Mesendoderm (in vitro differentiated cells): ENCODE results near the gene INSL3.

ENCODE experiments used
- DNase-seq: peaks from one replicate; pipeline ENCODE4 v3.0.0; 2013
- H2AK5ac ChIP-seq: 2 replicates; pipeline ENCODE4 v1.6.1; 2013; ENCODE audit warnings: low read length, inconsistent platforms
- H2BK120ac ChIP-seq: 2 replicates; pipeline ENCODE4 v1.6.1; 2013; ENCODE audit warnings: low read depth, mild to moderate bottlenecking, low read length, moderate library complexity, mixed read lengths
- H2BK15ac ChIP-seq: replicated peaks from 2 replicates; pipeline ENCODE4 v1.6.1; 2013; ENCODE audit warnings: low read depth, mild to moderate bottlenecking, moderate library complexity
- H2BK5ac ChIP-seq: 2 replicates; pipeline ENCODE4 v1.6.1; 2013; ENCODE audit warnings: low read length, inconsistent platforms
- H3K18ac ChIP-seq: 2 replicates; pipeline ENCODE4 v1.6.1; 2013; ENCODE audit warnings: mild to moderate bottlenecking, low read length, mixed read lengths
- H3K23ac ChIP-seq: one replicate; pipeline ENCODE4 v1.6.1; 2013; ENCODE audit warnings: low read length
- H3K27ac ChIP-seq: 2 replicates; pipeline ENCODE4 v1.5.1; 2013; ENCODE audit warnings: low read depth, mild to moderate bottlenecking, inconsistent platforms, low read length, moderate library complexity
- H3K27me3 ChIP-seq: 2 replicates; pipeline ENCODE4 v1.6.1; 2013; ENCODE audit warnings: low read length, control low read depth, mild to moderate bottlenecking, inconsistent platforms; ENCODE audit not compliant: insufficient read depth, poor library complexity
- H3K36me3 ChIP-seq: 2 replicates; pipeline ENCODE4 v1.6.1; 2013; ENCODE audit warnings: low read length, inconsistent platforms; ENCODE audit not compliant: control insufficient read depth, insufficient read depth
- H3K4ac ChIP-seq: one replicate; pipeline ENCODE4 v1.6.1; 2013; ENCODE audit warnings: low read depth, mild to moderate bottlenecking, low read length, moderate library complexity
- H3K4me1 ChIP-seq: 2 replicates; pipeline ENCODE4 v1.6.1; 2013; ENCODE audit warnings: low read depth, low read length, inconsistent platforms; ENCODE audit not compliant: control insufficient read depth
- H3K4me2 ChIP-seq: 2 replicates; pipeline ENCODE4 v1.6.1; 2013; ENCODE audit warnings: low read length
- H3K4me3 ChIP-seq: 2 replicates; pipeline ENCODE4 v1.5.1; 2013; ENCODE audit warnings: mild to moderate bottlenecking, low read length
- H3K56ac ChIP-seq: one replicate; pipeline ENCODE4 v1.6.1; 2013; ENCODE audit warnings: low read length
- H3K79me1 ChIP-seq: 2 replicates; pipeline ENCODE4 v1.6.1; 2013; ENCODE audit warnings: low read length, inconsistent platforms
- H3K79me2 ChIP-seq: 2 replicates; pipeline ENCODE4 v1.6.1; 2013; ENCODE audit warnings: mild to moderate bottlenecking, low read length; ENCODE audit not compliant: control insufficient read depth, insufficient read depth
- H3K9ac ChIP-seq: 2 replicates; pipeline ENCODE4 v1.6.1; 2013; ENCODE audit warnings: low read length, inconsistent platforms
- H4K5ac ChIP-seq: one replicate; pipeline ENCODE4 v1.6.1; 2013; ENCODE audit warnings: low read length
- H4K8ac ChIP-seq: one replicate; pipeline ENCODE4 v1.6.1; 2013; ENCODE audit warnings: low read depth, mild to moderate bottlenecking, control low read depth, low read length, moderate library complexity
- whole genome bisulfite sequencing: extraction: QIAGEN DNeasy Blood & Tissue Kit; methylation state at CpG from one replicate; pipeline ENCODE4 v1.1.7; 2013; ENCODE audit warnings: low lambda C conversion rate, missing lambda C conversion rate; ENCODE audit not compliant: insufficient coverage; ENCODE audit errors: extremely low coverage; 5-methylcytosine and 5-hydroxymethylcytosine counted together

The INSL3 gene

DNA sequence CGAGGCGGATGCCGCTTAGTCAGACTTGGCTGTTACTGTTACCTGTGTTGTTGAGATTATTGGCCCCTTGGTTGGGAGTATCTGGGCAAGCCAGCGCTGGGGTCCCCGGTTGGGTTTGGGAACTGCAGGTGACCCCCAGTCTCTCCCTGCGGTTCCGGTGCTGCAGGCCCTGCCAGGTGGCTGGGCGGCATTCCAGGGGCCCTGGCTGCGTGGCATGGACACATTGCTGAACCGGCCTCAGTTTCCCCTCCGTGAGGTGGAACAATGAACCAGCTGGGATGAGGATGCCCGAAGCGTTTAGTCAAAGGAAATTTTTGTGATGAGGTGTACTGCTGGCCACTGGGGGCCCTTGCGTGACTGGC is 25.8 kb downstream of the INSL3 start:
- no peak overlapping the region for H2BK120ac ChIP-seq
- H3K27me3 ChIP-seq: no peaks in the 10 kb centered on the region
- H3K4me2 ChIP-seq: peak overlapping the region; percentile 71
- no peaks in the 10 kb centered on the region for H3K79me1 ChIP-seq
- no peak overlapping the region for H4K5ac ChIP-seq
- H3K4ac ChIP-seq: no peak overlapping the region
- H3K27ac ChIP-seq: no peak overlapping the region
- no peak for DNase-seq
- H3K4me3 ChIP-seq: no peak overlapping the region
- no peak overlapping the region for H3K18ac ChIP-seq
- no peaks in the 10 kb centered on the region for H3K79me2 ChIP-seq
- H3K36me3 ChIP-seq: no peaks in the 10 kb centered on the region
- H2AK5ac ChIP-seq: no peak overlapping the region
- H3K56ac ChIP-seq: peak overlapping the region; percentile 81
- no peak overlapping the region for H2BK5ac ChIP-seq
- H3K4me1 ChIP-seq: no peaks in the 10 kb centered on the region
- H2BK15ac ChIP-seq: no peak overlapping the region
- H3K9ac ChIP-seq: peak overlapping the region; percentile 67
- H4K8ac ChIP-seq: no peak overlapping the region
- no peak overlapping the region for H3K23ac ChIP-seq
- no CpG with 5 or more reads among the region's 14 CpGs for WGBS

DNA sequence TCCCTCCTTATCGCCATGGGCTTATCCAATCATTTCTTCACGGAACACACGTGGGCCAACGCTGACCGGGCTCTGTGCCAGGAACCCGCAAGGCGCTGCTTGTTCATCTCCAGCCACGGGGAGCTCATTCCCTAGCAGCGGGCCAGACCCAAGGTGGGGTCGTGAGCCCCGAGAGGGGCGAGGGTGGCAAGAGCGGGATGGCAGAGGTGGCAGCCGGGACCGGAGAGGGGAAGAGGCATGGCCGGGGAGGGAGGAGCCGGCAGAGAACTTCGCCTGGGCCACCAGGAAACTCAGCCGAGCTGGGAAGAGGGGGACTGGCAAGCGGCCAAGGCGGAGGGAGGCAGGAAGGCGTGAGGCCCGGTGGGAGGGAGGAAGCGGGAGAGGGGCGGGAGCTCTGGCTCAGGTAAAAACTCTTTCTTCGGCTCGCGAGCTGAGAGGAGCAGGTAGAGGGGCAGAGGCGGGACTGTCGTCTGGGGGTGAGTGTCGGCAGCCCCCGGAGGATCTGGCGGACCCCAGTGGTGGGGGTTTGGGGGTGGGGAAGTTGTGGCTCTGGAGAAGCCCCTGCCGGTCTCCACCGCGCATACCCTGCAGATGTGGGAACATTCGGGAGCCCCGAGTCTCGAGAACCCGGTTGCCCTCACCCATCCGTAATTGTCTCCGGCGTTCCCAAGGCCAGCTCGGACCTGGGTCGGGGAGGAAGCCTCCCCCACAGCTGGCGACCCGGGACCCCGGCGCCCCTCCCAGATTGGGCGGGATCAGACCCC is 26.4 kb downstream of the INSL3 start, which contains the start of gene B3GNT3:
Gene B3GNT3 (plus strand): TSS at position 408 of the 764 bp plus-strand sequence. CDS start 12,670 bp downstream, outside the sequence.
- Histone ChIP-seq H3K79me1 (no peaks in the 10 kb centered on the region), H3K9ac (peak within 1 kb of the TSS; percentile 67), H3K27me3 (no peaks in the 10 kb centered on the region), H3K4me2 (peak within 1 kb of the TSS; percentile 71), H3K18ac (no peak within 1 kb of the TSS), H3K56ac (peak within 1 kb of the TSS; percentile 81), H2AK5ac (no peak within 1 kb of the TSS), H3K23ac (no peak within 1 kb of the TSS), H3K4me1 (no peaks in the 10 kb centered on the region), H3K4me3 (peak within 1 kb of the TSS; percentile 36), H2BK120ac (no peak within 1 kb of the TSS), H4K5ac (no peak within 1 kb of the TSS), H2BK15ac (no peak within 1 kb of the TSS), H3K27ac (no peak within 1 kb of the TSS), H4K8ac (no peak within 1 kb of the TSS), H3K79me2 (no peaks in the 10 kb centered on the region), H2BK5ac (no peak within 1 kb of the TSS), H3K36me3 (no peaks in the 10 kb centered on the region), H3K4ac (no peak within 1 kb of the TSS)
- peak; percentile 60 for DNase-seq
- WGBS: no CpG with 5 or more reads among the region's 50 CpGs

DNA sequence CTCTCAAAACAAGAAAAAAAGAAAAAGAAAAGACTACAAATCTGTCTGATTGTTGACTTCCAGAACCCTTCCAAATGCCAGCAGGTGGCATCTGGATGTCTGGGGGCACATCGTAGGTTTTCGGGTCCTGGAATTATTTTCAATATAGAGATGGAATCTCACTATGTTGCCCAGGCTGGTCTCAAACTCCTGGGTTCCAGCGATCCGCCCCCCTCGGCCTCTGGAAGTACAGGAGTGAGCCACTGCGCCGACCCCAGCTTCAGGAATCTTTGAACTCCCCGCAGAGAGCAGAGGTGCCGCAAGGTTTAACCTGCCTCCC is 26.9 kb downstream of the INSL3 start:
- no peaks in the 10 kb centered on the region for H3K36me3 ChIP-seq
- WGBS: no CpG with 5 or more reads among the region's 9 CpGs
- H2BK15ac ChIP-seq: no peak overlapping the region
- H3K4ac ChIP-seq: no peak overlapping the region
- no peak for DNase-seq
- no peak overlapping the region for H3K4me3 ChIP-seq
- no peaks in the 10 kb centered on the region for H3K4me1 ChIP-seq
- H3K27ac ChIP-seq: no peak overlapping the region
- no peak overlapping the region for H3K9ac ChIP-seq
- H3K79me2 ChIP-seq: no peaks in the 10 kb centered on the region
- no peak overlapping the region for H4K8ac ChIP-seq
- H2BK120ac ChIP-seq: no peak overlapping the region
- H4K5ac ChIP-seq: no peak overlapping the region
- H2AK5ac ChIP-seq: no peak overlapping the region
- no peak overlapping the region for H3K23ac ChIP-seq
- H3K79me1 ChIP-seq: no peaks in the 10 kb centered on the region
- H3K4me2 ChIP-seq: no peak overlapping the region
- no peak overlapping the region for H3K56ac ChIP-seq
- H2BK5ac ChIP-seq: no peak overlapping the region
- no peaks in the 10 kb centered on the region for H3K27me3 ChIP-seq
- H3K18ac ChIP-seq: no peak overlapping the region

DNA sequence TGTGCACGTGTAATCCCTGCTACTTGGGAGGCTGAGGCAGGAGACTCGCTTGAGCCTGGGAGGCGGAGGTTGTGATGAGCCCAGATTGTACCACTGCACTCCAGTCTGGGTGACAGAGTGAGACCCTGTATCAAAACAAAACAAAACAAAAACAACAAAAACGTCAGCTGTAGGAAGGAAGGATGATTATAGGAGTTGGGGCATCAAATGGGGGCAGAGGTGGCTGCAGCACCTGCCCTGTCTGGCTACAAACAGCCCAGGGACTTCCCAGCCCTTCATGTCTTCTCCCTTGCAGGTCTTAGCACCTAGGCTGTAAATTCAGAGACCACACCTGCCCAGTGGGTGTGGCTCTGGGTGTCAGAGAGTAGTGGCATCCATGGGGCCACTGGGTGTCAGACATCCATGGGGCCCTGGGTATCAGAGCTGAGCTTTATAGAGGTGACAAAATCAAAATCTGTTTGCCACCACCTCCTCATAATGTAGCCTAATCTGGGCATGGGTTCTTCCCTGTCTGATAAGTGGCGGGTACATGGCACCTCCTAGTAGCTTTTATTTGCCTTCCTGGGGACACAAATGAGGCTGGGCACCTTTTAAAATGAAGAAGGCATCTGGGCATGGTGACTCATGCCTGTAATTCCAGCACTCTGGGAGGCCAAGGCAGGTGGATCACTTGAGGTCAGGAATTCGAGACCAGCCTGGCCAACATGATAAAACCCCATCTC is 31.1 kb downstream of the INSL3 start:
- Histone ChIP-seq H3K4me3 (no peak overlapping the region), H3K4me1 (no peaks in the 10 kb centered on the region), H2BK5ac (no peak overlapping the region), H3K27ac (no peak overlapping the region), H3K79me2 (no peaks in the 10 kb centered on the region), H3K27me3 (no peaks in the 10 kb centered on the region), H3K23ac (no peak overlapping the region), H3K56ac (no peak overlapping the region), H3K9ac (no peak overlapping the region), H2AK5ac (no peak overlapping the region), H4K8ac (no peak overlapping the region), H3K4ac (no peak overlapping the region), H3K36me3 (no peaks in the 10 kb centered on the region), H3K18ac (no peak overlapping the region), H3K79me1 (no peaks in the 10 kb centered on the region), H4K5ac (no peak overlapping the region), H3K4me2 (no peak overlapping the region), H2BK15ac (no peak overlapping the region), H2BK120ac (no peak overlapping the region)
- WGBS: no CpG with 5 or more reads among the region's 6 CpGs
- DNase-seq: no peak

DNA sequence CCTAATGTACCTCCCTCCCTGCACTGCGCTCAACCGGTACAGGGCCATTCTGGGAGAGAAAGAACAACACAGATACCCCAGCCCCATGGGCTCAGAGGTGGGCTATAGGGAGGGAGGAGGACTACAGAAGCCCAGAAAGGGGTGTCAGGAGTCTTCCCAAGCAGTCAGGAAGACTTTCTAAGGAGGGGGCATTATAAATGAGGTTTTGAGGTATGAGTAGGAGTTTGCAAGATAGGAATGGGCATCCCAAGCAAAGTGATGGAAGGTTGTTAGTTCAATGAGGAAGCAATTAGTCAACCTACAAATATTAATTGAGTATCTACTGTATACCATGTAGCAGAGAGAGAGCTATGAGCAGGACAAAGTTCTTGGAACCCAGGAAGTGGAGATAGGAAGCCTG is 32.7 kb downstream of the INSL3 start:
- no peaks in the 10 kb centered on the region for H3K27me3 ChIP-seq
- DNase-seq: no peak
- H3K36me3 ChIP-seq: no peaks in the 10 kb centered on the region
- H2BK15ac ChIP-seq: no peak overlapping the region
- H4K8ac ChIP-seq: no peak overlapping the region
- no peak overlapping the region for H2BK120ac ChIP-seq
- H3K18ac ChIP-seq: no peak overlapping the region
- H3K79me1 ChIP-seq: no peaks in the 10 kb centered on the region
- WGBS: no CpG with 5 or more reads among the region's 2 CpGs
- H3K56ac ChIP-seq: no peak overlapping the region
- H3K79me2 ChIP-seq: no peaks in the 10 kb centered on the region
- no peak overlapping the region for H3K4me3 ChIP-seq
- H3K9ac ChIP-seq: no peak overlapping the region
- H3K27ac ChIP-seq: no peak overlapping the region
- H2BK5ac ChIP-seq: no peak overlapping the region
- H3K4me2 ChIP-seq: no peak overlapping the region
- no peak overlapping the region for H2AK5ac ChIP-seq
- H3K4me1 ChIP-seq: no peaks in the 10 kb centered on the region
- H3K4ac ChIP-seq: no peak overlapping the region
- no peak overlapping the region for H4K5ac ChIP-seq
- H3K23ac ChIP-seq: no peak overlapping the region
